Calu3 (cell line): ENCODE measurements around the gene ROBO2. TPM values are rescaled to one million over a fixed set of nuclear protein-coding genes. Genes with fewer than 3 reads are reported as not detected.
"Not testable (repeated sequence)": the region's sequence is repeated elsewhere in the genome, so short reads cannot be mapped to it uniquely, and the experiment has no call there.

Experiments used
- BruUV-seq: library from RNA; stranded (reverse); fragments of 400-500 nt; replicated peaks from 2 replicates; lab custom pipeline; 2021; lab: Mats Ljungman, UMichigan
- CTCF ChIA-PET: fragments of 300-600 bp; sonication (Branson Sonifier 250); formaldehyde crosslinking; loops from one replicate; lab custom pipeline; 2022; ENCODE audit warnings: antibody characterized with exemption; lab: Charles Lee
- DNase-seq: peaks from one replicate; pipeline ENCODE4 v3.0.0; 2022
- H3K27ac Mint-ChIP-seq: one replicate; pipeline ENCODE4 v1.8.0; 2022; ENCODE audit warnings: mixed read lengths; ENCODE audit not compliant: unreplicated experiment
- H3K27me3 Mint-ChIP-seq: one replicate; pipeline ENCODE4 v1.8.0; 2022; ENCODE audit warnings: mixed read lengths; ENCODE audit not compliant: unreplicated experiment
- H3K36me3 Mint-ChIP-seq: one replicate; pipeline ENCODE4 v1.8.0; 2022; ENCODE audit warnings: mild to moderate bottlenecking, moderate library complexity, mixed read lengths; ENCODE audit not compliant: insufficient read depth, unreplicated experiment
- H3K4me1 Mint-ChIP-seq: one replicate; pipeline ENCODE4 v1.8.0; 2022; ENCODE audit warnings: mild to moderate bottlenecking, low read depth, mixed read lengths; ENCODE audit not compliant: unreplicated experiment
- H3K4me3 Mint-ChIP-seq: one replicate; pipeline ENCODE4 v1.8.0; 2022; ENCODE audit warnings: mild to moderate bottlenecking, low read depth, moderate library complexity, mixed read lengths; ENCODE audit not compliant: unreplicated experiment
- H3K9me3 Mint-ChIP-seq: one replicate; pipeline ENCODE4 v1.8.0; 2022; ENCODE audit warnings: low read depth, mixed read lengths; ENCODE audit not compliant: unreplicated experiment
- intact Hi-C: fragments of 100-400 bp; cut with micrococcal nuclease; formaldehyde crosslinking; loops from one replicate; pipeline ENCODE4 v1.10.0; 2022; ENCODE audit not compliant: unreplicated experiment
- total RNA-seq: library from RNA; stranded (reverse); gene quantifications from 2 replicates; pipeline ENCODE4 v1.2.3, GENCODE V29; 2022
- TF ChIP-seq, protein P1 (sequence below): fragments of 200-600 bp; IDR thresholded peaks from one replicate; pipeline ENCODE4 v1.8.0; 2022; ENCODE audit warnings: antibody characterized with exemption; ENCODE audit not compliant: unreplicated experiment

Gene ROBO2
- total RNA-seq, 1 experiment from 2014 or later: not detected

DNA sequence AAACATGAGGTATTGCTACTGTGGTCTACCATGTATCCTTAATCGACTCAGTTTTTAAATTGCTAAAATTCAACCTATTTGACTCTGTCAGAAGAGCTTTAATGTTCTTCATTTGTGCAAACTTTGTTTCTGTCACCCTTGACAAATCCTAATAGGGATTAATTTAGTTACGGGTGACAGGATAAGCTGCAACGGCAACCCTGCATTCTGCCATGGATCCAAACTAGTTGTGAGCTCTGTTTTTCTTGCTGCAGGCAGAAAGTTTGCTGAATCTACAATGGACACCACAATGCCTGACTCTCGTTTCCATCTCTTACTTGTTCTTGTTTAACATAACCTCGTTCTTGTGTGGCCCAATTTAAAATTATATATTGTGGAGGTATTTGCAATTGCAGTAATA is 352.3 kb downstream of the ROBO2 start:
- Mint-ChIP-seq H3K4me3 (no peak overlapping the region), H3K36me3 (no peaks in the 10 kb centered on the region), H3K27me3 (no peaks in the 10 kb centered on the region), H3K4me1 (no peaks in the 10 kb centered on the region), H3K9me3 (peaks cover 4% of the 10 kb centered on the region), H3K27ac (no peak overlapping the region)
- BruUV-seq: no TSS peak
- intact Hi-C loops: no loop called here
- TF ChIP-seq, protein P1, sequence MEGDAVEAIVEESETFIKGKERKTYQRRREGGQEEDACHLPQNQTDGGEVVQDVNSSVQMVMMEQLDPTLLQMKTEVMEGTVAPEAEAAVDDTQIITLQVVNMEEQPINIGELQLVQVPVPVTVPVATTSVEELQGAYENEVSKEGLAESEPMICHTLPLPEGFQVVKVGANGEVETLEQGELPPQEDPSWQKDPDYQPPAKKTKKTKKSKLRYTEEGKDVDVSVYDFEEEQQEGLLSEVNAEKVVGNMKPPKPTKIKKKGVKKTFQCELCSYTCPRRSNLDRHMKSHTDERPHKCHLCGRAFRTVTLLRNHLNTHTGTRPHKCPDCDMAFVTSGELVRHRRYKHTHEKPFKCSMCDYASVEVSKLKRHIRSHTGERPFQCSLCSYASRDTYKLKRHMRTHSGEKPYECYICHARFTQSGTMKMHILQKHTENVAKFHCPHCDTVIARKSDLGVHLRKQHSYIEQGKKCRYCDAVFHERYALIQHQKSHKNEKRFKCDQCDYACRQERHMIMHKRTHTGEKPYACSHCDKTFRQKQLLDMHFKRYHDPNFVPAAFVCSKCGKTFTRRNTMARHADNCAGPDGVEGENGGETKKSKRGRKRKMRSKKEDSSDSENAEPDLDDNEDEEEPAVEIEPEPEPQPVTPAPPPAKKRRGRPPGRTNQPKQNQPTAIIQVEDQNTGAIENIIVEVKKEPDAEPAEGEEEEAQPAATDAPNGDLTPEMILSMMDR: no peak
- DNase-seq: no peak
- CTCF ChIA-PET: no interaction called here

GRCh38 chr3:77394046-77394445 is 354.1 kb downstream of the ROBO2 start:
- intact Hi-C loops: no loop called here
- Mint-ChIP-seq H3K9me3 (peaks cover 4% of the 10 kb centered on the region), H3K27me3 (no peaks in the 10 kb centered on the region), H3K27ac (no peak overlapping the region), H3K36me3 (no peaks in the 10 kb centered on the region), H3K4me3 (no peak overlapping the region), H3K4me1 (no peaks in the 10 kb centered on the region)
- no peak for DNase-seq
- TF ChIP-seq, protein P1: no peak
- no TSS peak for BruUV-seq
- CTCF ChIA-PET: no interaction called here

- intact Hi-C loops: no loop called here
- Mint-ChIP-seq H3K27me3 (no peaks in the 10 kb centered on the region), H3K9me3 (peaks cover 2% of the 10 kb centered on the region), H3K4me1 (no peaks in the 10 kb centered on the region), H3K4me3 (no peak overlapping the region), H3K27ac (no peak overlapping the region), H3K36me3 (no peaks in the 10 kb centered on the region)
- CTCF ChIA-PET: interaction anchor here (0.6 kb wide), 1 partner anchor 162 kb away, joined by 3 read pairs; no protein-coding TSS in a partner anchor
- no TSS peak for BruUV-seq
- no peak for DNase-seq
- TF ChIP-seq, protein P1: no peak
Observed at GRCh38 chr3:77404871-77405270, 365.0 kb downstream of the ROBO2 start.

- Mint-ChIP-seq H3K27me3 (no peaks in the 10 kb centered on the region), H3K27ac (no peak overlapping the region), H3K36me3 (no peaks in the 10 kb centered on the region), H3K4me1 (peaks cover 16% of the 10 kb centered on the region), H3K4me3 (no peak overlapping the region), H3K9me3 (peaks cover 2% of the 10 kb centered on the region)
- BruUV-seq: no TSS peak
- CTCF ChIA-PET: no interaction called here
- DNase-seq: no peak
- intact Hi-C loops: no loop called here
- TF ChIP-seq, protein P1: no peak
Observed at GRCh38 chr3:77407441-77407840, 367.5 kb downstream of the ROBO2 start.

GRCh38 chr3:77410334-77410733 is 370.4 kb downstream of the ROBO2 start:
- CTCF ChIA-PET, intact Hi-C loops, H3K27ac Mint-ChIP-seq, H3K36me3 Mint-ChIP-seq, BruUV-seq, H3K4me3 Mint-ChIP-seq, H3K27me3 Mint-ChIP-seq, DNase-seq: not testable (repeated sequence)
- peaks cover 14% of the 10 kb centered on the region for H3K9me3 Mint-ChIP-seq
- peaks cover 16% of the 10 kb centered on the region for H3K4me1 Mint-ChIP-seq
